Skeletal muscle cell (primary cell): ENCODE results near the gene TPM1.
"Not testable (repeated sequence)": the region's sequence is repeated elsewhere in the genome, so short reads cannot be mapped to it uniquely, and the experiment has no call there.

Experiments used
- DNase-seq: peaks from one replicate; pipeline ENCODE4 v3.0.0-alpha.2; 2010; ENCODE audit warnings: low read depth
- H3K4me3 ChIP-seq: 2 replicates; pipeline ENCODE4 v1.5.1; 2011; ENCODE audit warnings: low read depth, mild to moderate bottlenecking, control low read depth, low read length, moderate library complexity

The TPM1 gene

DNA sequence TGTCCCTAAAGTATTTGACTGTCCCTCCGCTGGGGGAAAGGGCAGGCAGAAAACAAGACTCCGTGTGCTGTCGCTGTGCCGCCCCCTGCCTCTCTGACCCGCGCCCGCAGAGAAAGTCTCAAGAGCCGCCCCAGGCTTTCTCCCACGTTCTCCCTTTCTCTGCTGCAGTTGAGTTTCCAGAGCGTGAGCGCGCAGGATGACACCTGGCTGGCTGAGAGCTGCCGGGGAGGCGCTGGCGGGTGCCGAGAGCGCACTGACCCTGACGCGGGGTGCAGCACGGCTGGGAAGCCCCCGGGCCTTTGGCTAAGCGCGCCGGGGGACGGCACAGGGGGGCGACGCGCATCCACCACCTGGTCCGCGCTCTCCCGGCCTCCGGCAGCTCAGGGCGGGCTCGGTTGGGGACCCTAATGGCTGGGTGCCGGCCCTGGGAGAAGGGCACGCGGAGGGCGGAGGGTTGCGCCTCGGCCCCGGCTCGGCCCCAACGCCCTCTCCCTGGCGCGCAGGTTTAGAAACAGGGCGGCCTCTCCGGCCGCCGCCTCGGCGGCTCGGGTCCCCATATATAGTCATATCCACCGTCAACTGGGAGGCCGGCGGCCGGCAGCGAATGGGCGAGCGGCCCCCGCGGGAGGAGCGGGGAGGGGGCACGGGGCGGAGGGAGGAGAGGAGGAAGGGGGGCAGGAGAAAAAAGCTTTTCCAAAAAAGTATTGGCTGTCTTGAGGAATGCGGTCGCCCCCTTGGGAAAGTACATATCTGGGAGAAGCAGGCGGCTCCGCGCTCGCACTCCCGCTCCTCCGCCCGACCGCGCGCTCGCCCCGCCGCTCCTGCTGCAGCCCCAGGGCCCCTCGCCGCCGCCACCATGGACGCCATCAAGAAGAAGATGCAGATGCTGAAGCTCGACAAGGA lies at the start of gene TPM1:
Gene TPM1 (plus strand): TSS at position 774 of the 903 bp plus-strand sequence. CDS start 83 bp downstream, at position 857.
- no peak for DNase-seq
- peak within 1 kb of the TSS; percentile 90 for H3K4me3 ChIP-seq

DNA sequence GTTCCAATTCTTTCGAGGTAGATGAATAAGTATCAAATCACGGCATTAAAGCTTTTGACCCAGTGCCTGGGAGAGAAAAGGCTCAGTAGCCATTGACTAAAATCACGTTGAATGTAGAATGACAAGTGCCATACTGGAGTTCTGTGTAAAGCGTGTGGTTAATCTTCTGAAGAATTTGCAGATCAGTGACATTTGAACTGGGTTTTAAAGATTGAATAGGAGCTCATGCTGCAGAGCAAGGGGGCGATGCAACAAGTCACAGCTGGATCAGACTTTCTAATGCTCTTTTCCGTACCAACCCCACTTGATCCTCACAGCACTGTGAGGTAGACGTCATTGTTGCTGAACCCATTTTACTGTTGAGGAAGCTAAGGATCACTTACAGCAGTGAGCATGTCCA lies 49.5 kb upstream of the TPM1 start:
- no peak overlapping the region for H3K4me3 ChIP-seq
- no peak for DNase-seq

DNA sequence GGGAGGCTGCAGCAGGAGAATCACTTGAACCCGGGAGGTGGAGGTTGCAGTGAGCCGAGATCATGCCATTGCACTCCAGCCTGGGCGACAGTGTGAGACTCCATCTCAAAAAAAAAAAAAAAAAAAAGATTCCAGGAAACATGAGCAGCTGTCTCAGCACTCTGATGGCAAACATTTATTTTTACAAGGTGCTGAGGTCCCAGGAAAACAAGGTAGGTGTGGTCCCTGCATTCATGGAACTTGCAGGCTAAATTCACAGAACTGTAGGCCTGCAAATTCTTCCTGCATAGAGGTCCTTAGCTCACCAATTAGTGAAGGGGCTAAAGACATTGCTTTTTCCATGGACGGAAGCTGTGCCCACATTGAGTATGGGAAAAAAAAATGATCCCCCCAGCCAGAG lies 48.9 kb upstream of the TPM1 start:
- DNase-seq, H3K4me3 ChIP-seq: not testable (repeated sequence)

DNA sequence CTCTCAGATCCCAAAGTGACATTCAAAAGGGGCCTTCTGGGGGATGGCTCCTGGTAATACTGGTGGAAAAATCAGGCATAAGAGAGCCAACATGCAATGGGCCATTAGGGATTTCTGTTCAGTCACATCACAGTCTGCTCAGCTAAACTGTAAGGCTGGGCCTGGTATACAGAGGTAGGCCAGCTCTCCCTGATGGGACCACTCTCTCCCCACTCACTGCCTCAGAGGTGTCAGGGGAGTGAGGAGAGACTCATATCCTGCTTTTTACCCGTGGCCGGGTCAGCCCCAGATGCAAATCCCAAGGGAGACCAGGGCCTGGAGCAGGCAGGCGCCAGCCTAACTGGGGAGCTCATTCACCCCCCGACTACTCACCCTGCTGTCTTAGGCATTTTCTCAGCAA lies 48.1 kb upstream of the TPM1 start:
- DNase-seq = no peak
- no peak overlapping the region for H3K4me3 ChIP-seq

DNA sequence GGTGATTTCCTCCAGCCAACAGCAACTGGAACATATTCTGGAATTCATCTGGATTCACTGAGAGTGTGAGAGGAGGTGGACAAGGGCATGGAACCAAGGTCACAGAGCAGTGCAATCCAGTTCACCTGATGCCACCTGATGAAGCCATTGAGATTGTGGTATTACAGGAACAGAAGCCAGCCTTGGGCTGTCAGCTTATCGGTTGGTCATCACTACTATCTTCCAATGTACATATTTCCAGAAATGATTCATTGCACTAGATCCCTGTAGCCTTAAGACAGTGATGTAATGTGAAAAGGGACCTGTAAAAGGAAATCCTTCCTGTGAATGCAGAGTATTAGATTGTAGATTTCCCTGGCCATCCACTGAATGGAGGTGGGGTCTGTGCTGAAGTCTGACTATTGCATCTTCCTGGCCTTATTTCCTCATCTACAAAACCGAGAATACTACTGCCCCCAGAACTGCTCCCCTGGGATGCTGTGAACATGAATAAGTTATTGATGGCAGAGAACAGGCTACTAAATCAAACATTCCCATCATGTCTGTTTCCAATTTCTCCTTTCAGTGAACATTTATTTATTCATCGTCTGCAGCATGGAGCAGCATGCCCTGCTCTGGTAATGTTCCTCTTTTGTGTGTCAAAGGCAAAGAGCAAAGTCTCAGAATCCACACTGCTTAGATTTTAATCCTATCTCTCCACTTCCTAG lies 47.4 kb upstream of the TPM1 start:
- no peak overlapping the region for H3K4me3 ChIP-seq
- DNase-seq = peak; percentile 63

DNA sequence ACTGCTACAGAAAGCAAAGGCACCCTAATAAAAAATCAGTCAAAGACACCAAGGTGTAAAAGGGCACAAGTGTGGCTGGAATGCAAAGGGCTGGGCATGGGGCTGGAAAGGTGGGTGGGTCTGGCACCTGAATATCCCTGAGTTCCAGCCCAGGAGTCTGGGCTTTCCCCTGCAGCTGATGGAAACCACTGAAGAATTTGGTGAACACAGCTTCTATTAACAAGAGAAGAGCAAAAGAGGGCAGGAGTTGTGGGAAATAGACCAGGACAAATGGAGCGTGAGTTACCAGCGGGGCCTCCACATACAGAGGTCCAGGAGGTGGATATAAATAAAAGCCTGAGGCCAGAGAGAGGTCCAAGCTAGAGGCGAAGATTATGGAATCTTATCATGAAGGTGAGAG lies 45.1 kb upstream of the TPM1 start:
- no peak for DNase-seq

DNA sequence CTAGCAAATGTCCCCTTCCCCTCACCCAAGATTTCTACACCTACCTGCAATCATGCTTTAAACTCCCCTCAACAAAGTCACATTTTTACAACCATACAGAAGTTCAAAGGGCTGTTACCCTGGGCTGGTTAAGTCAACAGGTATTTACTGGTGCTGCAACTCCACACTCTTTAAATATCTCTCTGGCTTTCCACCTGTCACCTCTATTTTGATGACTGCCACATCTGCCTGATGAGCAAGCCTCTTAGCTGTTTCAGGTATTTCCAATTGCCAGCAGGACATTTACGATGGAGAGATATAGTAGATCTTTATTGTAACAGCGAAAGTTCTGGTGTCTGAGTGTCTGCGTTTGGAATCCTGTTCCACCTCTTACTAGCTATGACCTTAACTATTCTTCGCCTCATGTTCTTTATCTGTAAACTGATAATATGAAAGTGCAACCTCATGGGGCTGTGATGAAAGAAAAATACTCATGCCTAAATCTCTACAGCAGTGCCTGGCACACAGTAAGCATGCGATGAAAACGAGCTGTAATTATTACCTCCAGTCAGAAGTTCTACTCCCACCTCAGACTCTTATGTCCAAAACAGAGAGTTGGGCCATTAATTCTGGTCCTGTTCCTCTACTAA lies 44.2 kb upstream of the TPM1 start:
- DNase-seq = no peak
- no peak overlapping the region for H3K4me3 ChIP-seq

More for the DNA sequence above, 45.1 kb upstream of the TPM1 start:
- H3K4me3 ChIP-seq = no peak overlapping the region

DNA sequence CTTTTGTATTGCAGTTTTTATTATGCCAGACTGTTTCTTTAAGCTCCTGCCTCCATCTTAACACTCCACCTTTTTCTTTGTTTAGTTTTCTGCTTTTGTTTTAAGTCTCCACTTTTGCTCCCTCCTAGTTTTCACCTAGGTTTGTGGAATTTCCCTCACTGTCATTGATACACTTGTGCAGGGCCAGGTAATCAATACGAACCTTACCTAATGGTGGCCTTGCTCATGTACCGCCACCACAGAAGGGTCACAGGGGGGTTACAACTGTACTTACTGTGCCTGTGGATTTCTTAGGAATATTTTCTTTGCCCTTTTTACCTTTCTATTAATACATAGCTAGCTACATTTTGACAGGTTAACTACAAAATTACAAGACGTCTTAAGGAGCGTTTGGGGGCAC lies 43.4 kb upstream of the TPM1 start:
- no peak overlapping the region for H3K4me3 ChIP-seq
- DNase-seq = no peak

DNA sequence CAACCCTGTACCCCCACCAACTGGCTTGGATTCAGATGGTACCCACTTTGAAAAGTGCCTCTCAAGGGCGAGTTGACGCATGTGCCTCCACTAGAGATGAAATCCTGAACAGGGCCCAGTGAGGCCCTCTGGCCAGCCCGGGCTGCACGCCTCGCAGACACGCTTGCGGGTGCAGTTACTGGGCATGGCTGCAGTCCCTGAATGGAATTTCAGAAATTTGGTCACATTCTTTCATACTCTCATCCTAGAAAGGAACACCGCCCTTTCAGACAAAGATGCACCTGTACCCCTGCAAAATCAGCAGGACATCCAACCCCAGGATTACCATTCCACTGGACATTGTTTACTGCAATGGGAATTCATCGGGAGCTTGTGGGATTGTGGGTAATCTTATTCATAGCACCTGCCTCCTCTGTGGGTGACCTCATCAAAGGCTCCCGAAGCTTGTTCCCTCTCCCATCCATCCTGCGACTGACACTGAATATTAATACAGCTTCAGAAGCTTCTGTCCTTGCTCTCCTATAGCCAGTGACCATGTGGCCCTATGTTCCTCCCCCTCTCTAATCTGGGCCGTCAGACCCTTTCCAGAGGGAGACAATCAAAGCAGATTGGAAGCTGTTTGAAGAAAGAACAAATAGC lies 42.5 kb upstream of the TPM1 start:
- H3K4me3 ChIP-seq = no peak overlapping the region
- DNase-seq = no peak

DNA sequence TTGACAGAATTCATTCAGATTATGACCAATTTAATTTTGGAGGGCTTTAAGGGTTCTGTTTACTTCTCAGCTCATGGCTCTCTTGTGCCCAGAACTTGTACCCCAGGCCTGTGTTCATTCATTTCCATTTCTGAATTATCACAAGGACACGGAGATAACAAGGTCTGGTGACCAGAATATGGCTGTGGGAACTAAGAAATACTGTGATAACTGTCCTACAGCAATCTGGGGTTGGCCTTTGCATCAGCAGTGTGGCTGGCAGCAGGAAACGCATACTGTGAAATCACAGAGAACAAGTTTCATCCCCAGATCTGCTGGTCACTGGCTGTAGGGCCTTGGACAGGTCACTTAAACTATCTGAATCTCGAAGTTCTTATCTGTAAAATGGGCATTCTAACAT lies 41.8 kb upstream of the TPM1 start:
- H3K4me3 ChIP-seq = no peak overlapping the region
- DNase-seq = no peak

DNA sequence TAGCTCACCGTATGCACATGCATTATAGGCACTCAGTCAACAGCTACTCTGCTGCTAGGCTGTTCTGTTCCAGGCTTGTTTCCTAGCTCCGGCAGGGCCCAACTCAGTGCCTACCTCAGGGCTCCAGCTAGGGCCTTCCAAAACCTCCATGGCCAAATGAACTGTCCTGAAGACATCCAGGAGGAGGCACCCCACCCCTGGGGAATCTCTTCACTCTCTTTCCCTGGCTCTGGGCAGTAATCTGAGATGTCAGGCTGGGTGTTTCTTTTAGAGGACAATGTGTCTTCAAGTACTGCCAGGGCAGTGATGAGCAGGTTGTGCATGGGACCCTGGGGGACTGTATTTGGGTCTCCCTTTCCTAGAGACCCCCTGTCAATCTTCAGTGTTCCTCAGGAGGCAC lies 38.3 kb upstream of the TPM1 start:
- H3K4me3 ChIP-seq = no peak overlapping the region
- DNase-seq = no peak

DNA sequence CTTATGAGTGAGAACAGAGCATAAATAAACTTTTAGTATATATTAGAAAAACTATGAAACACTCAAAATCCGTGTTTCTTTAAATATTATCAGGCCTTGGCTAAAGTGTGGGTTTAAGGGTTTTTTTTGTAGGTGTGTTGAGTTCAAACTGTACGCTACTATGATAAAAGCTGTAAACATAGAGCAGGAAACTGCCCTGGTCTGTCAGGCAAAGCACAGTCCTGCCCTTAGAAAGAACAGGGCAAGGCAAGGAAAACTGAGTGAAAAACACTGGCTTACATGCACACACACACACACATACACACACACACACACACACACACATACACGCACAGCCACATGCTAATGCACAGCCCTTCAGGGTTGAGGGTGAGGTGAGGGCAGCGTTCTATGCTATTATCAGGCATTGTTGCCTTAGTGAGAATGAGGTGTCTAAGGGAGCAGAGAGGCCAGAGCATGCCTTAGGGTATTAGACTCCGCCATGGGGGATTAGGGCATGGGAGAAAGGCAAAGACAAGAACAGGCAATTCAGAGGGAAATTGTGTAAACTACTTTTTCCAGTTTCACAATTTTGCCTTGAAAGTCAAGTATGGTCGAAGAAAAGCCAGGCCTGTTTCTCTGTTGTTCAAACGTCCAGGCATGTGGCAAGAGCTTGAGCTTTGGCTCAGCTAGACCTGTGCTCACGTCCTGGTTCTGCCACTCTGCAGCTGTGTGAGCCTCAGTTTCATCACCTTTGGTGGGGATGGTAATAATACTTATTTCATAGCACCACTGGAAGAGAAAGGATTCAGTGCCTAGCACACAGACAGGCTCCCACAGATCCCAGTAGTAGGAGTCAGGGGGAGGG lies 36.3 kb upstream of the TPM1 start:
- no peak for DNase-seq
- no peak overlapping the region for H3K4me3 ChIP-seq

DNA sequence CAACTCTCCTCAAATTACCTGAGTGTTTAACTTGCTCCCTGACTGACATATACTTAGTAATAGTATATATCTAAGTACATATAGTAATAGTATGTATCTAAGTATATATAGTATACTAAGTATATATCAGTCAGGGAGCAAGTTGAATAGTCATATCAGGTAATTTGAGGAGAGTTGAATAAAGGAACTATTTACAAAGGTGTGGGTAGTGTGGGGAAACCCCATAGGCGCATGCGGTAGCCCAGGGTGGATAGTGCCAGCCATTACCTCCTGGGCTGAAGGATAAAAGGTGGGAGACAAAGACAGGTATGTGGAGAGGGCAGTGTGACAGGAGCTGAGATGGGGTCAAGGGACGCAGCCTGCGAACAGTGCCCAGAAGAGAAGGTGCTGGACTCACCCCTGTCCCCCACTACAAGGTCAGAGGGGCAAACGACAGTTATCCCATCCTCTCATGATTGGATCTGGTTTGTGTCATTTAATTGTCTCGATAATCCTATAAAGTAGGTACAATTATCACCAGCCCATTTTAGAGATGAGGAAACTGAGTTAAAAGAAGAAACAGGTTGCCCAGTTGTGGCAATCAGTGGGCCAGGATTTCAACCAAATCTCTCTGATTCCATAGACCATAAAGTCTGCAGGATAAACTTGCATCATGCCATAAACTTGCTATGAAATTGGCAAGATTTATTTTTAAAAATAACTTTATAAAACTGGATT lies 34.1 kb upstream of the TPM1 start:
- H3K4me3 ChIP-seq = no peak overlapping the region
- DNase-seq = no peak

DNA sequence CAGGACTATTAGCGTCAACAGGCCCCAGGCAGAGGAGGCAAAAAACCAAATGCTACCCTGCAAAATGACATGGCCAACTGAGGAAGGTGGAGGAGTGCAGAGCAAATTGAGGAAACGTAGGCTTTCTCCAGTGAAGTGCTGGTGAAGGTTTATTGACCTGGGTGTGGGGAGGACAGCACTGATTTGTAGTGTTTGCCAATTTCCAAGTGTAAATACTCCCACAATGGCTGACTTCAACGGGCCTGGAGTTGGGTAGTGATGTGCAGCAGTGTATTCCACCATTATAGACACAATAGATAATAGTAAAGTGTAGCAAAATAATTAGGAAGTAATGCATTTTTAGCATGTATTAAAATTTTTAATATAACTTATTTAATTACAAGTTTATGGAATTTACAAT lies 32.2 kb upstream of the TPM1 start:
- no peak for DNase-seq

DNA sequence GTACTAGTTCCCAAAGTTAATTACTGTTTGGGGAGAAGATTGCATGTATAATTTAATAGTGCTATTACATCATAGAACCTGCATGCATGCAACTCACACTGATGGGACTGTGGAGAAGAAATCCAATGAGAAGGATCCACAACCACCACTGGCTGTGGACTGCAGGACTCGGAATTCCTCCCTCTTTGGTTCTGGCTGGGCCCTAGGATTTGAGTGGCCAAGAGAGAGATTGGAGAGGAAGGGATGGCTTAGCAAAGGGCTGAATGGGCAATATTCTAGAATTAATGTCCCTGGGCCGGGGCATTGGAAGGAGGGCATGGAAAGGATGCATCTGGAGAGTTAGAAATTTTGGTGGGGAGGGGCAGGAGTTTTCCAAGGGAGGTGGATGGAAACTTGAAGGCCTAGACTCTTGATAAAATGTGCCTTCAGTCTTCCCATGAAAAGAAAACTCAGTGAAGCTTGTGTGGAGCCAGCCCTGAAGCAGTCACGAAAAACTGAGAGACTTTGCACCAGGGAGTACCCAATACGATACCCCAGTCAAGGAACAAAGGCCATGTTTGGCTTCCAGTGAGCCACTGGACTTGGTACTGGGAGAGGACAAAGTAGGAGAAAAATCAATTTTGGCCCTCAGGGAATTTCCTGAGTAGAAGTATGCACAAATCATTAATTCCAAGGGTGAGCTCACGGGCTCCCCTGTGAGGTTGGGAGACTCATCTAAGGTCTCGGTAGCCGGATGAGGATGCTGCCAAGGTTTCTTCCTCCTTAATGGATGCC lies 31.4 kb upstream of the TPM1 start:
- H3K4me3 ChIP-seq = no peak overlapping the region
- DNase-seq = no peak

More for the DNA sequence above, 32.2 kb upstream of the TPM1 start:
- H3K4me3 ChIP-seq = no peak overlapping the region

DNA sequence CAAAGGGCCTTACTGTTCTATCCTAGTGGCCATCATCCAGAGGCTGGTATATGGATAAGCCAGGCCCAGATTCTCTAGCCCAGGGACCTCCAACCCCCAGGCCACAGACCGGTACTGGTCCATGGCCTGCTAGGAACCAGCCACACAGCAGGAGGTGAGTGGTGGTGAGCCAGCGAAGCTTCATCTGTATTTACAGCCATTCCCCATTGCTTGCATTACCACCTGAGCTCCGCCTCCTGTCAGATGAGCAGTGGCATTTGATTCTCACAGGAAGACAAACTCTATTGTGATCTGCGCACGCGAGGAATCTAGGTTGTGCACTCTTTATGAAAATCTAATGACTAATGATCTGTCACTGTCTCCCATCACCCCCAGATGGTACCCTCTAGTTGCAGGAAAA lies 30.1 kb upstream of the TPM1 start:
- H3K4me3 ChIP-seq = no peak overlapping the region
- no peak for DNase-seq

DNA sequence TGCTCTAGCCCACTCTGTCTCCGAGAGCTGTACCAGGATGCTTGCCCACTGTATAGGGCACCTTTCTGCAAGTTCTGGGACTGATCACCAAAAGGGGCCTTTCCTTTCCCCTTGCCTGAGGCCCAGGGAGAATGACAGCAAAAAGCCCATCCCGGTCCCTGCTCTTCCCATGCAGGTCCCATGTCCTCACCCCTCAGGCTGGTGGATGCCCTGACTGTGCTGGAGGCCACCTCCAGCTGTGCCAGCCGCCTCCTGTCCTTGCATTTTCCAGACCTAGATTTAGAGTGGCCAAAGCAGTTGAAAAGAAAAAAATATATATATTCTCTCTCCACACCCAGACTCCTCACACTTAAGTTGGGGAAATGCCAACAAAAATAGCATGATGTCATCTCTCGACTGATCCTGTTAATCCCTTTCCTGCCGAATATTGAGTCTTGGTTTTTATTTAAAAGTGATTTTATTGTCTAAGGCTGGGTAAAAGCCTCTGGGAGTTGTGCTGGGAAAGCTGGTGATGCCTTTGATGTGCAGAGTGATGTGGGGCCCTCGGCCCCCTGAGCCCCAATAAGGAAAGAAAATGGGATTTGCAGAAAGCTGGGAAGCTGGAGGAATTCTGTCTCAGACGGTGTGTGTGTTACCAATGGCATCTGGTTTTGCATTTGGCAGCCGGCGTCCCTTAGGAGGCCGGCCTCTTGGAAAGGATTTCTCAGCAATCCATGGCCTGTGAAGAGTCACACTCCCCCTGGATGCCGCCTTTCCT lies 29.3 kb upstream of the TPM1 start:
- H3K4me3 ChIP-seq = no peak overlapping the region
- DNase-seq = peak; percentile 81
